Stimulated activated effector memory CD8-positive, alpha-beta T cell treated with anti-CD3 and anti-CD28 coated beads, Interleukin-12 subunit alpha, Interleukin-12 subunit beta, amount 100 ng/mL, for 72 hours (primary cell): Measurements from ENCODE around the gene AMER2.
A peak's percentile ranks its signal among the peaks of the same experiment; 100 is the strongest.

Source experiments
- ATAC-seq: fragments of 150-1000 bp; cut with Tn5 transposase; 2 replicates; pipeline ENCODE4 v1.10.0; 2021
- DNase-seq, 2 donors: peaks; one replicate each; pipeline ENCODE4 v3.0.0; 2021 to 2022; ENCODE audit warnings: low spot score in 2 of 2
- H3K27ac Mint-ChIP-seq: one replicate; pipeline ENCODE4 v1.8.0; 2022; ENCODE audit warnings: mild to moderate bottlenecking, mixed read lengths
- H3K36me3 Mint-ChIP-seq: one replicate; pipeline ENCODE4 v1.8.0; 2022; ENCODE audit warnings: mild to moderate bottlenecking, mixed read lengths
- H3K4me1 Mint-ChIP-seq: one replicate; pipeline ENCODE4 v1.8.0; 2022; ENCODE audit warnings: mixed read lengths
- H3K4me3 Mint-ChIP-seq: one replicate; pipeline ENCODE4 v1.8.0; 2022; ENCODE audit warnings: mild to moderate bottlenecking, mixed read lengths
- H3K9me3 Mint-ChIP-seq: one replicate; pipeline ENCODE4 v1.8.0; 2022; ENCODE audit warnings: mixed read lengths

AMER2 gene

DNA sequence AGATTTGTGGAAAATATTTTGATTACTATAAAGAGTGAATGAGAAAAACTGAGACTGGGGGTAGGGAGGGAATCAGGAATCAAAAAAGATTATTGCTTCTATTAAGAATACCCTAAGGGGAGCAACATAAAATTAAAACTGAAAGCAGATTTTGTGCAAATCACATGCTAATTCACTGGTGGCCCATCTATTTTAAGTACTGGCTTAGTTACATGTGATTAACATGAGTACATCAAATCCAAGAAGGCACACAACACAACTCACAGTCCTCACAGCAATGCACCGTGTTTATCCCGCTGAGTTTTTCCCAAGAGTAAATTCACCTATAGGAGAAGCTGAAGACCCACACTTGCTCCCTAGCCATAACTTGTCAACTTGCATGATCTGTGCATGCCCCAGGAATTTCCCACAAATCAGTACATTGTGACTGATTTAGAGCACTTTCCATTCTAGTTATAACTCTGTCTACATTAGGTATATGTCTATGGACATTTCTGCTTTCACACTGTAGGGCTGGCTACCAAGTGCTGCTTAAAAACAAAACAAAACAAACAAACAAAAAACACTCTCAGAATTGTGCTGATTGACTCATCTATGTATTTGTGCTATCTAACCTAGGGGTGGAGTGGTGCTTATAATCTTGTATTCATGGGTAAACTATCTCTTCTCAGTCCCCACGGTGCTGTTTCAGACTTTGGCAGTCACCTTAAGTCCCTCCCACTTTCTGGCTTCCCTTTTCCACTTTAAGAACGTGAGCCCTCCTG lies 24.3 kb downstream of the AMER2 start:
- H3K27ac Mint-ChIP-seq = no peak overlapping the region
- H3K9me3 Mint-ChIP-seq = no peaks in the 10 kb centered on the region
- no peaks in the 10 kb centered on the region for H3K36me3 Mint-ChIP-seq
- no peaks in the 10 kb centered on the region for H3K4me1 Mint-ChIP-seq
- ATAC-seq = peak; percentile 55
- H3K4me3 Mint-ChIP-seq = no peak overlapping the region
- no peak for DNase-seq

DNA sequence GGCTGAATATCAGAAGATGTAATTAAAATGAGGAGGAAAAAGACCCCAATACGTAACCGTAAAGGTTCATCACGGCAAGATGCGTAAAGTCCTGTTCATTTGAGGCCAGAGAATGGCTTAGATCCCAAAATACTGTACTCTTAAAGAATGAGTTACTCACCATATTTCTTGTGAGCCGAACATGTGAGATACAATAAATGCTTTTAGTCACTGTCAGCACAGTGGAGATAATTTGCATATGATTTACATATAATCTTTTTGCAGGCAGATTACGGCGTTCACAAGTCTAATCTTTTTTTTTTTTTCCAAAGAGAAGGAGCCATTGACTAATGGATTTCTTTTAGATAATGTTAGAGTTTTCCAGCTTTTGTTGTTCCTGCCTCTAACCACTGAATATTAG lies 28.4 kb downstream of the AMER2 start:
- ATAC-seq (no peak), DNase-seq (no peak)
- Mint-ChIP-seq H3K36me3 (no peaks in the 10 kb centered on the region), H3K4me3 (no peak overlapping the region), H3K27ac (no peak overlapping the region), H3K9me3 (no peaks in the 10 kb centered on the region), H3K4me1 (no peaks in the 10 kb centered on the region)

DNA sequence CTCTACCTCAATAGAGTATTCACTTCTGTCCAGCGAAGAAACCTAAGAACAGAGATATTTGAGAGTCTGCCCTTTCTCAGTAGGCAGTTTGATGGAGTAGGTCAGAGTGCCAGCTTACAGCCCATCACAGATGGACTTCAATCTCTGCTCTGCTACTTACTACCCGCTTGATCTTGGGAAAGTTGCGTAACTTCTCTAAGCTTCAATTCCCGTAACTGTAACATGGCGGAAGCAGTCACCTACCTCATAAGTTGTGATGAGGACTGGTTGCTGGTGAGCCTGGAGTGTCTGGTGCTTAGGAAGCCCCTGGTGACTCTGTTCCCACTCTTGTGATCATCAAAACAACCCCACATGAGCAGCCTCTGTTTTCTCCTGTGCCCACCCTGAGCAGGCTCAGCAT lies 31.0 kb downstream of the AMER2 start:
- no peak for ATAC-seq
- no peaks in the 10 kb centered on the region for H3K4me1 Mint-ChIP-seq
- no peak overlapping the region for H3K27ac Mint-ChIP-seq
- no peaks in the 10 kb centered on the region for H3K9me3 Mint-ChIP-seq
- H3K36me3 Mint-ChIP-seq = no peaks in the 10 kb centered on the region
- no peak for DNase-seq
- no peak overlapping the region for H3K4me3 Mint-ChIP-seq

DNA sequence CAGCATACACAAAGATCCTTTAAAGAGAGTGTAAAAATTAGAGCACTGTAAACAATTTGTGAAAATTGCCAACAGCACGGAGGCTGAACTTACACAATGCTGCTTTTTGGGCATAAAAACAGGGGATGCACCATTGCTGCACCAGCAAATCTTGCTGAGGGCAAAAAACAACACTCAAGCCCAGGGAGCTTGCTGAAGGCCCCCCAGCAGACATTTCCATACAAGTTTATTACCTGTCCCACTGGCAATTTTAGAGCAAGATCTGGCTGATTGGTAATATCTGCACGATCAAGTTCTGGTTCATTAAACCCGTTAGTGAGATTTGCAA lies 34.3 kb downstream of the AMER2 start:
- no peak for ATAC-seq
- H3K36me3 Mint-ChIP-seq = no peaks in the 10 kb centered on the region
- no peaks in the 10 kb centered on the region for H3K4me1 Mint-ChIP-seq
- H3K27ac Mint-ChIP-seq = no peak overlapping the region
- H3K9me3 Mint-ChIP-seq = no peaks in the 10 kb centered on the region
- DNase-seq = no peak
- H3K4me3 Mint-ChIP-seq = no peak overlapping the region

DNA sequence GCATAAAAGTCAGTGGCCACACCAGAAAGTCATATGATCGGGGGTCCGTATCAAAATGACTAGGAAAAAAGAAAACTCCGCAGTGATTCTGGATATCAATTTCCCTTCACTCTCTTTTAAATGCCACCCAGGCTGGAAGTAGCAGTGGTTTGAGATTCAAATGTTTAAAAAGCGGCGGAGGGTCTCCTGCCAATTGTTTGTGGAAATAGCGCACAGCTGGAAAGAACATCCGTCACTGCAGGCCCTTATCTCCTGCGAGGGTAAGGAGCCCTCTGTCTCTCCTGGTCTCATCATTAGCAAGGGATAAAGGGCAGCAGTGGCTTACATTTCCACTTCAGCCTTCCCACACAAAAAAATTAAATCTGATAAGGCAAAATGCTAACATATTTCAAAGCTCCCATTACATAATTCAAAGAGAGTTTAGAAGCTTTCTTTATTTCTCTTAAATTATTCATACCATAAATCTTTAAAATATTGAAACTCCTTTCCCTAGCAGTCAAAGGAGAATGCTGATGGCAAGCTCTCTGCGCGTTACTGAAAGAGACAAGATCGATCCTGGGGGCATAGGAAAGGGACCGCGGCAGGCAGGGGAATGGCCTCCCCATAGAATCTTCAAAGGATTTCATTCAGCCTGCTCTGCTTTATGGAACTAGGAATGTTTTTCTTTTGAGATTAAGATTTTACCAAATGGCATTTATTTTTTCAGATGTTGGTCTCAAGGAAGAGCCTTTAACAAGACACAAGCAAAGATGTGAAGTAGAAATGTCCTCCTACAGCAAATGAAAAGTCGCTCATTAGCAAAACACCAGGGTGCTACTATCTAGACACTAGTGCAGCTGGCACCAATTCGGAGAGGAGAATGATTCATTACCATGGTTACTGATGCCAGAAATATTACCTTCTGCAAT lies 35.0 kb downstream of the AMER2 start:
- Mint-ChIP-seq H3K27ac (no peak overlapping the region), H3K4me3 (no peak overlapping the region), H3K4me1 (no peaks in the 10 kb centered on the region), H3K9me3 (no peaks in the 10 kb centered on the region), H3K36me3 (no peaks in the 10 kb centered on the region)
- DNase-seq (peak in 1 of 2 donors; percentile 33), ATAC-seq (no peak)

DNA sequence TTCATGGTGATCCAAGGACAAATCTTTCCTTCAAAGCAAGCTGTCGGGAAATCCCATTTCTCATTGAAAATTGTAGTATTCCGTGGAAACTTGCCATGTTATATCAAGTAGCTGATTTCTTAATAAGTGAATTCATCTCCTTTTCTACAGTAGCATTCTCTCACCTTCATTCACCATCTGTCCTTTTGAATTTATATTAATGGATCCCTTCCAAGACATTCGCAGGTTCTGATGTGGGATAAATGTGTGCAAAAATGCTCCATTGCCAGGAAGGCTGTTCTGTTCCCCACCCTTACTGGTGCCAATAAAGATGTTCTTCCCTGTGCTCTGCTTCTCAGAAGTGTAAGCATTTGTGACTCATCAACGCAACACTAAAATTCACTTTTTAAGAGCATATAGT lies 36.2 kb downstream of the AMER2 start:
- Mint-ChIP-seq H3K36me3 (no peaks in the 10 kb centered on the region), H3K27ac (no peak overlapping the region), H3K4me3 (no peak overlapping the region), H3K9me3 (no peaks in the 10 kb centered on the region), H3K4me1 (no peaks in the 10 kb centered on the region)
- ATAC-seq = no peak
- no peak for DNase-seq

DNA sequence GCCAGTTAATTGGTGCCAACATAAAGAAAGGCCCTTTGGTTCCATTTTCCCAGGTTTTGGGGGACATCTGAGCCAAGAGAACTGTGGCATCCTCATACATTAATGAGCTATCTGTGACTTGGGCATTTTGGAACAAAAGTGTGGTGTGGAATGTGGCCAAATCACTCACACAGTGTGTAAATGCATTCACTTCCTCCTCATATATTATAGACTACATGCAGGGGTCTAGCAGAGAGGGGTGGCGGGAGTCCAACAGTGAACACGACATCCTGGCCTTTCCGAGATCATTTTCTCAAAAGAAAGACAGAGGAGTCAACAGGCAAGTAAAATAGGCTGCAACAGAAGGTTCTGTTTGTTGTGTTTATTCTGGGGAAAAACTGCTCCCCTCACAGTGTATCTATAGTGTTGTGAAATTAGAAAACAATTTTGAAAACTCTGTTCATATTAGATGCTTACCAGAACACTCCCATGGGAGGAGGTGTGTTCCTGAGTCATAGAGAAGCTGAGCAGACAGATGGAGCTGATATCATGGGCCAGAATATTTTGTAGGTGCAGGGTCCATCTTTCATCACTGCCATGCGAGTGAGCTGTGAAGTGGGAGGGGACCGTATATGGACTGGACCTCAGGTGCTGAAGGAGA lies 39.2 kb downstream of the AMER2 start:
- no peak for DNase-seq
- Mint-ChIP-seq H3K9me3 (no peaks in the 10 kb centered on the region), H3K27ac (no peak overlapping the region), H3K4me3 (no peak overlapping the region), H3K36me3 (no peaks in the 10 kb centered on the region), H3K4me1 (no peaks in the 10 kb centered on the region)
- no peak for ATAC-seq

DNA sequence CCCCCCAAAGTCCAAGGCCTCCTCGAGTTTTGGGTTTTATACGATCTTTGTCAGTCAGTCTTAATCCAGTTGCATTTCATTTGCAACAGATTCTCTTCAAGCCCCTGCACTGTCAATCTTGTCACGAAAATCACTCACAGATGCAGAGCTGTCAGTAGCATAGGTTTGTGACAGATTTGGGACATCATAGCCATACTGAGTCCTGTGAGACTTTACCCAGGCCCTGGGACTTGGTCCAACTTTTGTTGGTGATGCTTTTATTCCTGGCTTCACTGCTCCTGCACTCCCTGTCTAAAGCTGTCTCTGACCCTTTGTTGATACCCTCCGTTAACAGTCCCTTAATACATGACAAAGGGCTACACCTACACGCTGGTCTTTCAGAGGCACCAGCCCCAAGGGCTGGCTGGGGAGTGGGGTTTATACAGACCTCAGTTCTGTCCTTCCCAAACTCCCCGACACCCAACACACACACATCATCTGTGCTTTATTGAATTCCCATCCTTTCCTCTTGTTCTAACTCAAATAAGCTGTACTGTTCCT lies 40.1 kb downstream of the AMER2 start:
- Mint-ChIP-seq H3K27ac (no peak overlapping the region), H3K36me3 (no peaks in the 10 kb centered on the region), H3K4me3 (no peak overlapping the region), H3K4me1 (no peaks in the 10 kb centered on the region), H3K9me3 (no peaks in the 10 kb centered on the region)
- DNase-seq (no peak), ATAC-seq (no peak)

DNA sequence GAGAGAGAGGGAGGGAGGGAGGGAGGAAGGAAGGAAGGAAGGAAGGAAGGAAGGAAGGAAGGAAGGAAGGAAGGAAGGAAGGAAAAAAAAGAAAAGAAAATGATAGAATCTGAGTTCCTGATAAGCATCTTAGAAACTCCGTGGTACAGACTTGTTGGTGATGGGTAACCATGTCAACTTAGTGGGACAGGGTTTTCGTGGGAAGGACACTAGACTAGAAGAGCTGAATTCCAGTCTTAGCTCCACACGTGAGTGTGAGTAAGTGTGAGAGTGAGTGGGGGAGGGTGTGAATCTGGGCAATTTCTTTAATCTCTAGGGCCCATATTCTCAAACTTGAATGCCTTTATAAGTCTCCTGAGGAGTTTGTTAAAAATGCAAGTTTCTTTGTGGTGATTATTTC lies 41.1 kb downstream of the AMER2 start:
- Mint-ChIP-seq H3K4me1 (no peaks in the 10 kb centered on the region), H3K27ac (no peak overlapping the region), H3K36me3 (no peaks in the 10 kb centered on the region), H3K9me3 (no peaks in the 10 kb centered on the region), H3K4me3 (no peak overlapping the region)
- no peak for DNase-seq
- ATAC-seq = no peak

DNA sequence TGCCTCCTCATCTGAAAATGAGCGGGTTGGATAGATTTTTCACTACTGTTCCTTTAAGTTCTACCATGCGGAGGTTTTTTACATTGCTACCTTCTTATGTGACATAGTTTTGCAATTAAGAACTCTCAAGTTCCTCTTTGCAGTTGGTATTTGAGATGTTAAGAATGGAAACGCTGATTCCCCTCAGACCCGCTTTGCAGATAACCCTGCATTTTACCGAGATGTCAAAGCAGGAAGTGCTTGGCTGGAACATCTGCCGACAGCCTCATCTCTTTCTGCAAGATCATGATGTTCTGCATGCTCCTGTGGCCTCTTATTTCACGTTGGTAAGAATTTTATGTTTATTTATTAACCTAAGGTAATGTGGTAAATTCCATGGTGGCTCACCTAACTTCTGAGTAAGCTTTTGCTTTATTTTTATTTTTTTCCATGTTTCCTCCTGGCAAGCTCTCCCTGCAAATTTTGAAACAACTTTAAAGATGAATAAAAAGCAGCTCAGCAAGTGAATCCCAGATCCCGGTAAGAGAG lies 53.6 kb downstream of the AMER2 start:
- DNase-seq (no peak), ATAC-seq (no peak)
- Mint-ChIP-seq H3K9me3 (no peaks in the 10 kb centered on the region), H3K27ac (no peak overlapping the region), H3K4me1 (no peaks in the 10 kb centered on the region), H3K4me3 (no peak overlapping the region), H3K36me3 (no peaks in the 10 kb centered on the region)

DNA sequence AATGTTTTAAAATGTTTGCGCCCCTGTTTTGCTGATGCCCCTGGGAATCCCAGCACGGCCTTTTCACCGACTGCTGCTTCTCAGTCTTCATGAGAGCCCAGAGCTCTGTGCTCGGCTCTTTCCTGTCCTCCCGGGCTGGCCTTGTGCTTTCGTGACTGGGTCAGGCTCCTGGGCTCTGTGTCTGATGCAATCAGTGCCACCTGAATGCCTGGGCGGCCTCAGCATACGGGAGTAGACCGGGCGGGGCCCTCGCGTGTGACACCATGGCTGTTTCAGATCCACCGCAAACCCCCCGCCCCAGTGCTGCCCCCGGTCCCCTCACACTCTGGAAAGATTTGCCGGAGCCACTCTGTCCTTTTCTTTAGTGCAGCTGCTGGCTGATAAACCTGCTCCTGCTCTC lies 54.8 kb downstream of the AMER2 start:
- Mint-ChIP-seq H3K36me3 (no peaks in the 10 kb centered on the region), H3K9me3 (no peaks in the 10 kb centered on the region), H3K4me1 (no peaks in the 10 kb centered on the region), H3K27ac (no peak overlapping the region), H3K4me3 (no peak overlapping the region)
- no peak for DNase-seq
- no peak for ATAC-seq

DNA sequence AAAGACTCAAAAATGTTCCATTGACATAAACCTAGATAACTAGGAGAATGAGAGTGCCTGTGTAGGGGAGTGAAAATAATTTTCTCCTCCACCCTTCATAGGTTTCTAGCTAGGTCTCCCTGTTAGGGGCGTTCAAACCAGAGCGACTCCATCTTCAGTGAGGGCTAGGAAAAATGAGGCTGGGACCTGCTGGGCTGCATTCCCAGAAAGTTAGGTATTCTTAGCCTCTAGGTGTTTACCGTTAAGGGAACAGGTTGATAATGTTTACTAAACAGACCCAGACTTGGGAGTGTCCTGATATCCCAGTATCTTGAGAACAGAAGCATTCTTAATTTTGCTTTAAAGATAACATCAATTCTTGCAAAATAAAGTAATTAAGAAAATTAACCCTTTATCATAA lies 56.0 kb downstream of the AMER2 start:
- ATAC-seq (no peak), DNase-seq (no peak)
- H3K36me3 Mint-ChIP-seq = no peaks in the 10 kb centered on the region
- H3K27ac Mint-ChIP-seq = no peak overlapping the region
- H3K4me1 Mint-ChIP-seq = no peaks in the 10 kb centered on the region
- no peak overlapping the region for H3K4me3 Mint-ChIP-seq
- H3K9me3 Mint-ChIP-seq = no peaks in the 10 kb centered on the region

DNA sequence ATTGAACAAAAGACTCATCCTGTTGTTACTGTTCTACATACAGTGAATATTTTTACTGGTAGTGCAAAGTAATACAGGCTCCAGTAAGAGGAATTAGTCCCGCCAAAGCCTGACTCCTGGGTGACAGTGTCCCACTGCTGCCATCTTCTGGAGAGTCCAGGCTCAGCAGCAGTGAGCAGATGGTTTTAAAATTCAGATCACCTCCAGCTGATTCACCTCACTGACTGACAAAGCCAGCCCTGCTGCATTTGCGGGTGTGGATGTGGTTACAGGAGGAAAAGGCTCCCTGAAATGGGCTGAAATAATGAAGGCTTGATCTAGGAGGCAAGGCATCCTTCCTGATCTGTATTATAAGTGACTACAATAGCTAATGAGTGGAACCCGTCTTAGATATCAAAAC lies 57.9 kb downstream of the AMER2 start:
- Mint-ChIP-seq H3K9me3 (no peaks in the 10 kb centered on the region), H3K4me3 (no peak overlapping the region), H3K4me1 (no peaks in the 10 kb centered on the region), H3K36me3 (no peaks in the 10 kb centered on the region), H3K27ac (no peak overlapping the region)
- peak; percentile 83 for ATAC-seq
- DNase-seq = peak; percentile 30 to 76

DNA sequence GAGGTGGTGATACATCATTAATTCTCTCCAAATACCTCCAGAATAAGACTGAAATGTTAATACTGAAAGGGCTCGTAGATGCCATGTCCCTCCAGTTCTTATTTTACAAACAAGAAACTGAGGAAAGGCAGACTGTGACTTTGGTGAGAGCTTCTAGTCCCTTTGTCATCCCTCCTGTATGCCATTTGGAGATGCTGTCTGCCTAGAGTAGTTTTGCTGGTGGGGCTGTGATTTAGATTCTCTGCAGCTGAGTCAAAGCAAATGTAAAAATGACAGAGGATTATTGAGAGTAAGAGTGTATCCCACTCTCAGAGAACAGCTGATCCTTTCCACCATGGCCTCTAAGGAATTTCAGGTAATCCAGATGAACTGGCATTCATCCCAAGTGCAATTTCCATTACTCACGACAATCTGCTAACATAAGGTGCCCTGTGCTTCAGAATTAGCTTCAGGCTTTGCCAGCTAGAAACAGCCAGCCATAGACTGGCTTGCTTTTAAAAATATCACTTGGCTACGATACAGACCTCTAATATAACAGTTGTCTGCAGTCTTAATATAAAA lies 59.3 kb downstream of the AMER2 start:
- H3K27ac Mint-ChIP-seq = no peak overlapping the region

More for the DNA sequence above, 59.3 kb downstream of the AMER2 start:
- H3K9me3 Mint-ChIP-seq = no peaks in the 10 kb centered on the region
- no peaks in the 10 kb centered on the region for H3K36me3 Mint-ChIP-seq
- DNase-seq (no peak), ATAC-seq (no peak)
- no peaks in the 10 kb centered on the region for H3K4me1 Mint-ChIP-seq
- H3K4me3 Mint-ChIP-seq = no peak overlapping the region
